Neural progenitor cell (in vitro differentiated cells): Measurements from ENCODE around the gene BMF.

Experiments
- CTCF ChIP-seq: fragments of 200-600 bp; sonication (generic); IDR thresholded peaks from 2 replicates; pipeline ENCODE4 v1.5.1; 2017; ENCODE audit warnings: antibody characterized with exemption, mild to moderate bottlenecking
- EZH2 ChIP-seq: fragments of 200-600 bp; sonication (generic); IDR thresholded peaks from 2 replicates; pipeline ENCODE4 v1.6.1; 2017; ENCODE audit warnings: antibody characterized with exemption, mild to moderate bottlenecking, moderate library complexity
- EZH2phosphoT487 ChIP-seq: fragments of 200-600 bp; sonication (generic); IDR thresholded peaks from 2 replicates; pipeline ENCODE4 v1.6.1; 2017; ENCODE audit warnings: antibody characterized with exemption

GRCh38 chr15:40102897-40103858 lies 5.5 kb downstream of the BMF start:
- TF ChIP-seq CTCF (no peak), EZH2phosphoT487 (no peak), EZH2 (no peak)
